ENCODE data around the gene REEP6. TPM values are rescaled to one million over a fixed set of nuclear protein-coding genes. Genes with fewer than 3 reads are reported as not detected.

Gene REEP6
- total and polyA plus RNA-seq, 2 of the 8 experiments (the other 6 are each of a cell fraction or from before 2014, with no cell fraction given): 12.6 to 20.7 TPM

- CTCF ChIA-PET (ENCODE audit: partially characterized antibody): interaction anchor here (0.8 to 1.1 kb wide), 2 partner anchors 16 to 33 kb away, joined by 3 to 4 read pairs; no protein-coding TSS in a partner anchor
- WGBS, 2 experiments (ENCODE audit: extremely low coverage in 1 of 2, insufficient coverage in 1 of 2, insufficient read length in 1 of 2, insufficient replicate concordance in 2 of 2, low coverage in 1 of 2, low lambda C conversion rate in 2 of 2, missing lambda C conversion rate in 1 of 2): 90% methylated on average over 22 of the region's 26 CpGs; no CpG with 5 or more reads in 1 of the 2 experiments
- TF ChIP-seq BACH1 (IDR thresholded peaks at IDR 0.05; ENCODE audit: low read length): no peak
- TF ChIP-seq SP1 (IDR thresholded peaks at IDR 0.05; ENCODE audit: low read depth, low read length): no peak
- no peak for TF ChIP-seq CEBPB (IDR thresholded peaks at IDR 0.05; ENCODE audit: low read depth, low read length)
- no peak for TF ChIP-seq RNF2 (IDR thresholded peaks at IDR 0.05; ENCODE audit: borderline replicate concordance, low read depth, low read length, missing control alignments, poor library complexity, severe bottlenecking)
- TF ChIP-seq EZH2 (IDR thresholded peaks at IDR 0.05; ENCODE audit: low read depth, low read length, severe bottlenecking): no peak
- TF ChIP-seq CTBP2 (IDR thresholded peaks at IDR 0.05; ENCODE audit: borderline replicate concordance, insufficient read depth, insufficient read length, low read length): no peak
- TF ChIP-seq FOSL1 (IDR thresholded peaks at IDR 0.05; ENCODE audit: insufficient read depth, low read depth, low read length): no peak
- TF ChIP-seq ASH2L (IDR thresholded peaks at IDR 0.05; ENCODE audit: low read length): no peak
Measured at GRCh38 chr19:1481224-1481892, 9.6 kb upstream of the REEP6 start.

More at GRCh38 chr19:1481224-1481892, 9.6 kb upstream of the REEP6 start:
- H4K8ac ChIP-seq (ENCODE audit: extremely low read depth, insufficient read depth, low read length): no peak overlapping the region
- no peak overlapping the region for H2BK12ac ChIP-seq (ENCODE audit: low read depth, low read length)
- no peak overlapping the region for H3K56ac ChIP-seq (replicated peaks; ENCODE audit: insufficient read length, low read depth, low read length)
- no peak overlapping the region for H3K4ac ChIP-seq (replicated peaks; ENCODE audit: insufficient read length, low read depth, low read length)
- no peak overlapping the region for H2BK15ac ChIP-seq (ENCODE audit: low read length)
- H3K9me3 ChIP-seq (ENCODE audit: insufficient read depth in 2 of 2, low read depth in 1 of 2, low read length in 1 of 2): no peaks in the 10 kb centered on the region
- no peak overlapping the region for H2BK120ac ChIP-seq (replicated peaks; ENCODE audit: low read depth, low read length)
- H2BK5ac ChIP-seq (ENCODE audit: low read depth, low read length): no peak overlapping the region
- peaks cover 7% of the 10 kb centered on the region for H3K23me2 ChIP-seq (ENCODE audit: low read depth, low read length)
- no peaks in the 10 kb centered on the region; a peak in 3 of 7 replicates for H3K4me1 ChIP-seq (replicated peaks in 1 of 4; ENCODE audit: control insufficient read depth in 3 of 4, insufficient read depth in 4 of 4, low read length in 3 of 4)
- no peak overlapping the region for H2BK20ac ChIP-seq (ENCODE audit: low read length)
- no peak overlapping the region for H3K9ac ChIP-seq (replicated peaks in 1 of 4; ENCODE audit: extremely low read depth in 1 of 4, low read depth in 3 of 4, low read length in 3 of 4)
- peaks cover 0 to 3% (median 1%) of the 10 kb centered on the region in 4 experiments; a peak in 1 of 8 replicates for H3K36me3 ChIP-seq (ENCODE audit: control insufficient read depth in 2 of 4, insufficient read depth in 4 of 4, low read length in 3 of 4)
- no peak overlapping the region for H4K91ac ChIP-seq (replicated peaks; ENCODE audit: insufficient read length, low read length)
- DNase-seq (ENCODE audit: low read depth in 1 of 2, low spot score in 2 of 2) (no peak), FAIRE-seq (no peak)
- H3K18ac ChIP-seq (ENCODE audit: extremely low read depth, low read length): no peak overlapping the region
- H3K4me3 ChIP-seq (ENCODE audit: extremely low read depth in 1 of 4, insufficient read depth in 2 of 4, low read depth in 3 of 4, low read length in 4 of 4): no peak overlapping the region
- H3K79me2 ChIP-seq (ENCODE audit: control insufficient read depth in 1 of 2, insufficient read depth in 2 of 2, low read length in 2 of 2): peaks cover 0 to 4% of the 10 kb centered on the region in 2 experiments; a peak in 1 of 4 replicates
- H4K20me1 ChIP-seq (replicated peaks in 1 of 2; ENCODE audit: control insufficient read depth in 1 of 2, insufficient read depth in 2 of 2, low read length in 2 of 2): peaks cover 2% of the 10 kb centered on the region in 2 experiments
- no peak overlapping the region for H3K27ac ChIP-seq (ENCODE audit: low read depth, low read length)
- no peak overlapping the region for H4K5ac ChIP-seq (ENCODE audit: insufficient read length, low read depth, low read length)
- no peak overlapping the region for H3K14ac ChIP-seq (ENCODE audit: insufficient read length)
- peaks cover under 1% of the 10 kb centered on the region; the same call in 1 of the 2 replicates for H3K79me1 ChIP-seq (ENCODE audit: low read depth, low read length)
- H2AK5ac ChIP-seq (ENCODE audit: low read depth, low read length): no peak overlapping the region
- H3K4me2 ChIP-seq (ENCODE audit: insufficient read depth in 1 of 2, low read depth in 2 of 2, low read length in 2 of 2): no peak overlapping the region
- H3K23ac ChIP-seq (ENCODE audit: insufficient read length): no peak overlapping the region
- POLR2A ChIA-PET (ENCODE audit: partially characterized antibody): interaction anchor here (0.8 to 1.4 kb wide), 5 partner anchors 12 to 51 kb away, joined by 3 read pairs; no protein-coding TSS in a partner anchor
- H3K27me3 ChIP-seq (replicated peaks in 1 of 4; ENCODE audit: control insufficient read depth in 3 of 4, extremely low read depth in 1 of 4, insufficient read depth in 3 of 4, low read length in 3 of 4): no peaks in the 10 kb centered on the region
- H2AFZ ChIP-seq (ENCODE audit: low read length): no peak overlapping the region

Data from H1 (cell line).